GM23338 (cell line): ENCODE data around the gene RRAD. TPM values are rescaled to one million over a fixed set of nuclear protein-coding genes. Genes with fewer than 3 reads are reported as not detected.

Experiments
- ATAC-seq: fragments of 200-7000 bp; cut with Tn5 transposase; 3 replicates; pipeline ENCODE4 v1.9.1; 2020
- DNase-seq: peaks from one replicate; pipeline ENCODE4 v3.0.0-alpha.2; 2015; ENCODE audit warnings: low spot score
- H2AFZ ChIP-seq: fragments of 200-600 bp; sonication (generic); 2 replicates; pipeline ENCODE4 v1.8.0; 2016; ENCODE audit warnings: antibody characterized with exemption, mild to moderate bottlenecking, moderate library complexity
- H3F3A ChIP-seq: fragments of 200-600 bp; sonication (generic); replicated peaks from 2 replicates; pipeline ENCODE4 v1.8.0; 2017; ENCODE audit warnings: antibody characterized with exemption, mixed run types, low read depth
- H3K27ac ChIP-seq: fragments of 200-600 bp; sonication (generic); 2 replicates; pipeline ENCODE4 v1.6.1; 2016; ENCODE audit warnings: low read depth
- H3K27me3 ChIP-seq: fragments of 200-600 bp; sonication (generic); 2 replicates; pipeline ENCODE4 v1.8.0; 2016; ENCODE audit warnings: mild to moderate bottlenecking, mixed run types, moderate library complexity; ENCODE audit not compliant: insufficient read depth
- H3K36me3 ChIP-seq: fragments of 200-600 bp; sonication (generic); 2 replicates; pipeline ENCODE4 v1.8.0; 2016; ENCODE audit warnings: mild to moderate bottlenecking; ENCODE audit not compliant: insufficient read depth
- H3K4me1 ChIP-seq: fragments of 200-600 bp; sonication (generic); 2 replicates; pipeline ENCODE4 v1.8.0; 2016; ENCODE audit warnings: mild to moderate bottlenecking, moderate library complexity; ENCODE audit not compliant: insufficient read depth
- H3K4me2 ChIP-seq: fragments of 200-600 bp; sonication (generic); 2 replicates; pipeline ENCODE4 v1.7.1; 2017; ENCODE audit warnings: mixed run types
- H3K4me3 ChIP-seq: fragments of 200-600 bp; sonication (generic); 2 replicates; pipeline ENCODE4 v1.6.1; 2016; ENCODE audit warnings: mixed run types
- H3K79me2 ChIP-seq: fragments of 200-600 bp; sonication (generic); replicated peaks from 2 replicates; pipeline ENCODE4 v1.8.0; 2017; ENCODE audit warnings: mild to moderate bottlenecking; ENCODE audit not compliant: insufficient read depth
- H3K9me2 ChIP-seq: fragments of 200-600 bp; sonication (generic); 2 replicates; pipeline ENCODE4 v1.8.0; 2017; ENCODE audit not compliant: insufficient read depth
- H4K20me1 ChIP-seq: fragments of 200-600 bp; sonication (generic); replicated peaks from 2 replicates; pipeline ENCODE4 v1.8.0; 2017; ENCODE audit warnings: mild to moderate bottlenecking; ENCODE audit not compliant: insufficient read depth
- H3K27ac Mint-ChIP-seq: 2 replicates; pipeline ENCODE4 v1.8.0; 2020; ENCODE audit warnings: inconsistent platforms, mild to moderate bottlenecking, moderate library complexity, mixed read lengths
- H3K27me3 Mint-ChIP-seq: 3 replicates; pipeline ENCODE4 v1.8.0; 2022; ENCODE audit warnings: low read depth, mild to moderate bottlenecking, moderate library complexity, mixed read lengths, inconsistent platforms; ENCODE audit not compliant: insufficient read depth, poor library complexity
- H3K36me3 Mint-ChIP-seq: 3 replicates; pipeline ENCODE4 v1.8.0; 2021; ENCODE audit warnings: low read depth, mild to moderate bottlenecking, inconsistent platforms, moderate library complexity, mixed read lengths
- H3K4me1 Mint-ChIP-seq: 3 replicates; pipeline ENCODE4 v1.8.0; 2020; ENCODE audit warnings: mild to moderate bottlenecking, inconsistent platforms, mixed read lengths
- H3K4me3 Mint-ChIP-seq: 3 replicates; pipeline ENCODE4 v1.8.0; 2021; ENCODE audit warnings: moderate library complexity, mild to moderate bottlenecking, inconsistent platforms, mixed read lengths
- H3K9me3 Mint-ChIP-seq: 3 replicates; pipeline ENCODE4 v1.8.0; 2020; ENCODE audit warnings: moderate library complexity, mild to moderate bottlenecking, inconsistent platforms, mixed read lengths
- CREB1 ChIP-seq: fragments of 250-450 bp; sonication (Bioruptor Pico); IDR thresholded peaks from 2 replicates; pipeline ENCODE4 v1.5.0; 2020; ENCODE audit warnings: low read depth, mild to moderate bottlenecking, moderate library complexity
- EZH2phosphoT487 ChIP-seq: fragments of 200-600 bp; sonication (generic); IDR thresholded peaks from one replicate; pipeline ENCODE4 v1.8.1; 2018; ENCODE audit warnings: antibody characterized with exemption; ENCODE audit not compliant: unreplicated experiment
- NANOG ChIP-seq: IDR thresholded peaks from 2 replicates; pipeline ENCODE4 v1.6.1; 2016; ENCODE audit warnings: antibody characterized with exemption, borderline replicate concordance
- POLR2AphosphoS5 ChIP-seq: IDR thresholded peaks from 2 replicates; pipeline ENCODE4 v1.6.1; 2016; ENCODE audit warnings: antibody characterized with exemption, low read depth
- ZNF114 ChIP-seq: fragments of 250-450 bp; sonication (Bioruptor Pico); IDR thresholded peaks from 2 replicates; pipeline ENCODE4 v1.5.0; 2020; ENCODE audit warnings: mild to moderate bottlenecking, moderate library complexity
- ZNF331 ChIP-seq: fragments of 250-450 bp; sonication (Bioruptor Pico); IDR thresholded peaks from 2 replicates; pipeline ENCODE4 v1.5.0; 2020; ENCODE audit warnings: low read depth, mild to moderate bottlenecking, moderate library complexity
- polyA plus RNA-seq: library from polyadenylated mRNA; unstranded; fragments of >200 nt; fragmentation: Nextera tagmentation; extraction: Ambion mirVana; gene quantifications from 2 replicates; pipeline ENCODE4 v1.2.1, GENCODE V29; 2016
- total RNA-seq: library from RNA; depleted of rRNA; stranded (reverse); fragments of >200 nt; shearing (Covaris generic); gene quantifications from 2 replicates; pipeline ENCODE4 v1.2.3, GENCODE V29; 2014
- TF ChIP-seq, protein P1 (sequence below), 2 experiments: fragments of 200-600 bp in 1 of 2; sonication (generic) in 1 of 2; conservative IDR thresholded peaks; 2 replicates each; pipeline versions ENCODE4 v1.5.1 to v1.6.1; 2016 to 2017; ENCODE audit warnings: antibody characterized with exemption in 2 of 2, low read depth in 2 of 2, mild to moderate bottlenecking in 2 of 2, moderate library complexity in 1 of 2
- TF ChIP-seq, protein P2 (sequence below): IDR thresholded peaks from 2 replicates; pipeline ENCODE4 v1.6.1; 2016; ENCODE audit warnings: antibody characterized with exemption

Gene RRAD
- total and polyA plus RNA-seq, 2 experiments from 2014 or later: 0.18 TPM; not detected in 1

DNA sequence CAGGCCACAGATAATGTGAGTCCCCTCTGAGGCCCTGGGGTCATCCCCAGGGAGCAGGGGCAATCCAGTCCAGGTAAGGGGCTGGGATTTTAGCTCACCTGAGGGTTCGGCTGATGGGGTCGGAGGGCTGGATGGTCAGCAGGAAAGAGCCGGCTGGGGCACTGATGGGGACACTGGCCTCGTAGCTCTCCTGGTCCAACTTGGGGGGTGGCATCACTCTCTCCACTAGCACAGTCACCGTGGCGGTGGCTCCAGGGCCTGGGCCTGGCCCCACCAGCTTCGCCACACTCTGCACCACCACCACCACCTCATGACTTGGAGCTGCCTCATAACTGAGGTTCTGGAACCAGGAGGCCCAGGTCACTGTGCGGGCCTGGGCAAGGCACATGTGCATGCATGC, 13.5 kb downstream of the RRAD start (continued):
- no peak for TF ChIP-seq NANOG

DNA sequence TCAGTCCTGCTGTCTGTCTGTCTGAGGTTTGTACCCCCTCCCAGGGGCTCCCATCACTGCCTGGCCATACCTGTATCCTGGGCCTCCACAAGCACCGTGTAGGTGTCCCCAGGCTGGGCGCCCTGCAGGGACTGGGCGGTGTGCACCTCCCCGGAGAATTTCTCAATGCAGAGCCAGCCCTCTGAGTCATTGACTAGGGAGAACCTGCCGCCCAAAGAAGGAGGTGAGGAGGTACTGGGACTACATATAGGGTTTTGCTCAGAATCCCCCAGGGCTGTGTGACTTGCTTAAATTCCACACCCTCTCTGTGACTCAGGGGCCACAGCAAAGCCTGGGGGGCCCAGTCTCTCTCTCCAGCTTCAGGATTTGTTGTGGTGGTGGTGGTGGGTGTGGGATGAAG, 14.2 kb downstream of the RRAD start:
- peaks cover 17% of the 10 kb centered on the region for H3K27me3 Mint-ChIP-seq
- H4K20me1 ChIP-seq: no peaks in the 10 kb centered on the region
- DNase-seq (no peak), ATAC-seq (no peak)
- no peak overlapping the region for H3K4me3 ChIP-seq
- peaks cover 2% of the 10 kb centered on the region; the same call in 1 of the 3 replicates for H3K4me1 Mint-ChIP-seq
- H3K27ac ChIP-seq: no peak overlapping the region
- H3K4me1 ChIP-seq: no peaks in the 10 kb centered on the region
- TF ChIP-seq ZNF114 (CRISPR knock-in tag) (no peak), EZH2phosphoT487 (no peak), ZNF331 (CRISPR knock-in tag) (no peak), CREB1 (CRISPR knock-in tag) (no peak)
- TF ChIP-seq, protein P1, sequence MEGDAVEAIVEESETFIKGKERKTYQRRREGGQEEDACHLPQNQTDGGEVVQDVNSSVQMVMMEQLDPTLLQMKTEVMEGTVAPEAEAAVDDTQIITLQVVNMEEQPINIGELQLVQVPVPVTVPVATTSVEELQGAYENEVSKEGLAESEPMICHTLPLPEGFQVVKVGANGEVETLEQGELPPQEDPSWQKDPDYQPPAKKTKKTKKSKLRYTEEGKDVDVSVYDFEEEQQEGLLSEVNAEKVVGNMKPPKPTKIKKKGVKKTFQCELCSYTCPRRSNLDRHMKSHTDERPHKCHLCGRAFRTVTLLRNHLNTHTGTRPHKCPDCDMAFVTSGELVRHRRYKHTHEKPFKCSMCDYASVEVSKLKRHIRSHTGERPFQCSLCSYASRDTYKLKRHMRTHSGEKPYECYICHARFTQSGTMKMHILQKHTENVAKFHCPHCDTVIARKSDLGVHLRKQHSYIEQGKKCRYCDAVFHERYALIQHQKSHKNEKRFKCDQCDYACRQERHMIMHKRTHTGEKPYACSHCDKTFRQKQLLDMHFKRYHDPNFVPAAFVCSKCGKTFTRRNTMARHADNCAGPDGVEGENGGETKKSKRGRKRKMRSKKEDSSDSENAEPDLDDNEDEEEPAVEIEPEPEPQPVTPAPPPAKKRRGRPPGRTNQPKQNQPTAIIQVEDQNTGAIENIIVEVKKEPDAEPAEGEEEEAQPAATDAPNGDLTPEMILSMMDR (conservative IDR thresholded peaks at IDR 0.05; ENCODE audit: low read depth in 2 of 2): no peak
- TF ChIP-seq, protein P2, sequence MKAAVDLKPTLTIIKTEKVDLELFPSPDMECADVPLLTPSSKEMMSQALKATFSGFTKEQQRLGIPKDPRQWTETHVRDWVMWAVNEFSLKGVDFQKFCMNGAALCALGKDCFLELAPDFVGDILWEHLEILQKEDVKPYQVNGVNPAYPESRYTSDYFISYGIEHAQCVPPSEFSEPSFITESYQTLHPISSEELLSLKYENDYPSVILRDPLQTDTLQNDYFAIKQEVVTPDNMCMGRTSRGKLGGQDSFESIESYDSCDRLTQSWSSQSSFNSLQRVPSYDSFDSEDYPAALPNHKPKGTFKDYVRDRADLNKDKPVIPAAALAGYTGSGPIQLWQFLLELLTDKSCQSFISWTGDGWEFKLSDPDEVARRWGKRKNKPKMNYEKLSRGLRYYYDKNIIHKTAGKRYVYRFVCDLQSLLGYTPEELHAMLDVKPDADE: no peak
- H3K36me3 Mint-ChIP-seq: no peaks in the 10 kb centered on the region
- no peaks in the 10 kb centered on the region; the same call in 2 of the 3 replicates for H3K9me3 Mint-ChIP-seq
- no peak overlapping the region for H2AFZ ChIP-seq
- H3K27me3 ChIP-seq: no peaks in the 10 kb centered on the region
- H3K36me3 ChIP-seq: no peaks in the 10 kb centered on the region
- H3K4me3 Mint-ChIP-seq: no peak overlapping the region
- H3F3A ChIP-seq: no peaks in the 10 kb centered on the region
- no peak overlapping the region for H3K27ac Mint-ChIP-seq
- H3K9me2 ChIP-seq: no peaks in the 10 kb centered on the region
- no peak overlapping the region for H3K4me2 ChIP-seq
- H3K79me2 ChIP-seq: no peaks in the 10 kb centered on the region

DNA sequence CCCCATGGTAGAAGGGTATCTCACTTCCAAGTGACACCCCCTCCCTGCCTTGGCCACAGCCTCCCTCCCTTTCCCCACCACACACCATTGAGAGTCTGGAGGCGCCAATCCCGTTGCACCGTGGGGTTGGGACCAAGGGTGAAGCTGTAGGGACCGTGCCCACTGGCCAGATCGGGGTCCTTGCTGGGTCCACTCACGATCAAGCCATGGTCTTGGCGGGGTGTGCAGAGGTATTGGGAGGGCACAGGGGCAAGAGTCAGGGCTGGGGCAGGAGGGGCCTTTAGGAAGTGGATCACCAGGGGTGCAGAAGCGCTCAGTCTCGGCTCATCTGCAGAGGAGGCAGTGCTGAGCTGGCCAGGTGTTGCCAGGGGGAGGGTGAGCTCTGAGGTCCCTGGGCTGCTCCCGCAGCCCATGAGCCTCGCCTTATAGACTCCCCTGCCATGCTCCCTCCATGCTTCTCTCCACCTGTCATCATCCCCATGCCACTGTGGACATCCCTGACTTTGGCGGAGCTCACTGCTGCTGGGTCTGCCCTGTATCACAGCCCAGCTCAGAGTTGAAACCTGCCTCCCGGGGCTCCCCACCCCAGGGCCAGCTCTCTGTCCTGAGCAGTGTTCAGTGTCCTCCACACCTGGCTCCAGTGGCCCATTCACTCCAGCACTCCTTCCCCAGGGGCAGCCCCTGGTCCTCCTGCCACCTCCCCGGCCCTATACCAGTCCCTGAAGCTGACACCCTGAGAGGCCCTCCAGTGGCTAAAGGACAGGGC, 15.0 kb downstream of the RRAD start:
- H3K9me3 Mint-ChIP-seq: no peaks in the 10 kb centered on the region; the same call in 2 of the 3 replicates
- no peak for TF ChIP-seq CREB1 (CRISPR knock-in tag)
- TF ChIP-seq NANOG: no peak
- no peak for TF ChIP-seq POLR2AphosphoS5
- no peak for TF ChIP-seq ZNF331 (CRISPR knock-in tag)
- TF ChIP-seq, protein P1 (conservative IDR thresholded peaks at IDR 0.05; ENCODE audit: low read depth in 2 of 2): no peak

More for the DNA sequence above, 15.0 kb downstream of the RRAD start:
- Histone ChIP-seq H2AFZ (no peak overlapping the region), H3K27me3 (no peaks in the 10 kb centered on the region), H3F3A (no peaks in the 10 kb centered on the region), H3K36me3 (no peaks in the 10 kb centered on the region), H3K79me2 (no peaks in the 10 kb centered on the region), H3K9me2 (no peaks in the 10 kb centered on the region), H3K4me2 (no peak overlapping the region), H3K4me3 (no peak overlapping the region), H3K4me1 (no peaks in the 10 kb centered on the region), H3K27ac (no peak overlapping the region), H4K20me1 (no peaks in the 10 kb centered on the region)
- DNase-seq (no peak), ATAC-seq (no peak)
- no peak overlapping the region for H3K27ac Mint-ChIP-seq
- no peaks in the 10 kb centered on the region for H3K36me3 Mint-ChIP-seq
- H3K4me1 Mint-ChIP-seq: peaks cover 2% of the 10 kb centered on the region; the same call in 1 of the 3 replicates
- H3K4me3 Mint-ChIP-seq: no peak overlapping the region
- H3K27me3 Mint-ChIP-seq: peaks cover 20% of the 10 kb centered on the region
